Activated CD4-positive, alpha-beta T cell treated with anti-CD3 and anti-CD28 coated beads, Interleukin-2, amount 10 ng/mL, durations not matched to agents 24 days and 14 days (primary cell): ENCODE data around the gene PCSK5. TPM values are rescaled to one million over a fixed set of nuclear protein-coding genes. Genes with fewer than 3 reads are reported as not detected.
"Not testable (repeated sequence)": the region's sequence is repeated elsewhere in the genome, so short reads cannot be mapped to it uniquely, and the experiment has no call there.

Experiments
- DNase-seq: peaks from one replicate; pipeline ENCODE4 v3.0.0; 2022
- H3K27ac Mint-ChIP-seq: one replicate; pipeline ENCODE4 v1.8.0; 2022; ENCODE audit warnings: mild to moderate bottlenecking, mixed read lengths
- H3K27me3 Mint-ChIP-seq: one replicate; pipeline ENCODE4 v1.8.0; 2022; ENCODE audit warnings: mixed read lengths
- H3K36me3 Mint-ChIP-seq: one replicate; pipeline ENCODE4 v1.8.0; 2022; ENCODE audit warnings: low read depth, mild to moderate bottlenecking, mixed read lengths
- H3K4me1 Mint-ChIP-seq: one replicate; pipeline ENCODE4 v1.8.0; 2021; ENCODE audit warnings: mixed read lengths
- H3K4me3 Mint-ChIP-seq: one replicate; pipeline ENCODE4 v1.8.0; 2022; ENCODE audit warnings: mild to moderate bottlenecking, moderate library complexity, mixed read lengths
- H3K9me3 Mint-ChIP-seq: one replicate; pipeline ENCODE4 v1.8.0; 2021; ENCODE audit warnings: mixed read lengths
- intact Hi-C: fragments of 100-400 bp; cut with micrococcal nuclease; formaldehyde crosslinking; loops from one replicate; pipeline ENCODE4 v1.15.1; 2023
- total RNA-seq: library from RNA; stranded (reverse); gene quantifications from 2 replicates; pipeline ENCODE4 v1.2.3, GENCODE V29; 2022

Gene PCSK5
- total RNA-seq, 1 donor from 2014 or later, result 1.6 TPM

DNA sequence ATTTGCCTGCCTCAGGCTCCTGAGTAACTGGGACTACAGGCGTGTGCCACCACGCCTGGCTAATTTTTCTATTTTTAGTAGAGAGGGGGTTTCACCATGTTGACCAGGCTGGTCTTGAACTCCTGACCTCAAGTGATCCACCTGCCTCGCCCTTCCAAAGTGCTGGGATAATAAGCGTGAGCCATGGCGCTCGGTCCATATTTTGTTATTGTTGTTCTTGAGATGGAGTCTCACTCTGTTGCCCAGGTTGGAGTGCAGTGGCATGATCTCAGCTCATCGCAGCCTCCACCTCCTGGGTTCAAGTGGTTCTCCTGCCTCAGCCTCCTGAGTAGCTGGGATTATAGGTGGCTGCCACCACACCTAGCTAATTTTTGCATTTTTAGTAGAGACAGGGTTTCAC lies 433.6 kb downstream of the PCSK5 start:
- H3K4me3 Mint-ChIP-seq, H3K27ac Mint-ChIP-seq, intact Hi-C loops, H3K9me3 Mint-ChIP-seq, DNase-seq, H3K36me3 Mint-ChIP-seq, H3K27me3 Mint-ChIP-seq, H3K4me1 Mint-ChIP-seq: not testable (repeated sequence)

DNA sequence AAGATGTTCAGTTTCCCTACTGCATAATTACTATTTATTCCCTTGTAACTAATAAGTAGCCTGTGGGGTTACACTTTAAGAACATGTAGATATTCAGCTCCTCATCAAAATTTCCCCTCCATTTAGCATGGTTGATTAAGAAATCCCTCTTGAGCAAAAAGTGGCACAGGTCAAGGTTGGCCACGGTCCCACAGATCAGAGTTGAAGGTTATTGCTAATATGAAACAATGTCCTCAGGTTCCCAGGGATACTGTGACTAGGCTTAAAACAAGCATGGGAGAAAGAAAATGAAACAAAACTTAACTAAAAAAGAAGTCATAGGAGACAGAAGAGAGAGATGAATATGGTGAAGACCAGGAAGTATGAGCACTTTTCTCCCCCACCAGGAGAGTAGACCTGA lies 439.6 kb downstream of the PCSK5 start:
- no peak overlapping the region for H3K27ac Mint-ChIP-seq
- no peak for DNase-seq
- H3K36me3 Mint-ChIP-seq, result no peaks in the 10 kb centered on the region
- H3K4me1 Mint-ChIP-seq, result no peaks in the 10 kb centered on the region
- no peak overlapping the region for H3K4me3 Mint-ChIP-seq
- H3K27me3 Mint-ChIP-seq, result no peaks in the 10 kb centered on the region
- H3K9me3 Mint-ChIP-seq, result no peaks in the 10 kb centered on the region
- intact Hi-C loops, result no loop called here

DNA sequence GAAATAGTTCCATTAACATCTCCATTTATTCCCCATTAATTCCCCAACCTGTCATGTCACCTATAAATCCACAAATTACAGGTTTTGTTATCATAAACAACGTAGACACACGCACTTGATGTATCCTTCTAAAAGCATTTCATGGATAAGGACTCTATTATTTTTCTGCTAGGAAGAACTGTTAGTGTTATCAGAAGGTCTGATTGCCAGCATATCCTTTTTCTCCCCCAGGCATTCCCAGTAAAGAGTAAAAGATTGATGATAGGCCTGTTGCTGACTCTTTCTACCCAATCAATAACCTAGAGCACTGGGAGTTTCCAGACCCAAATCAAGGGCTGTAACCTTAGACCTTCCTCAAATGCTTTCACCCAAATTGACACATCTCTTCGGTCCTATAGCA lies 442.9 kb downstream of the PCSK5 start:
- DNase-seq, result no peak
- Mint-ChIP-seq H3K4me3 (no peak overlapping the region), H3K27ac (no peak overlapping the region), H3K27me3 (peaks cover 2% of the 10 kb centered on the region), H3K9me3 (no peaks in the 10 kb centered on the region), H3K36me3 (no peaks in the 10 kb centered on the region), H3K4me1 (no peaks in the 10 kb centered on the region)
- intact Hi-C loops, result no loop called here

GRCh38 chr9:76333964-76334363 lies 443.5 kb downstream of the PCSK5 start:
- intact Hi-C loops, result no loop called here
- H3K4me1 Mint-ChIP-seq, result no peaks in the 10 kb centered on the region
- no peaks in the 10 kb centered on the region for H3K9me3 Mint-ChIP-seq
- no peaks in the 10 kb centered on the region for H3K36me3 Mint-ChIP-seq
- H3K27ac Mint-ChIP-seq, result no peak overlapping the region
- H3K4me3 Mint-ChIP-seq, result no peak overlapping the region
- DNase-seq, result no peak
- H3K27me3 Mint-ChIP-seq, result peaks cover 4% of the 10 kb centered on the region

GRCh38 chr9:76336027-76336426 lies 445.6 kb downstream of the PCSK5 start:
- H3K4me3 Mint-ChIP-seq, result no peak overlapping the region
- no peaks in the 10 kb centered on the region for H3K9me3 Mint-ChIP-seq
- no peaks in the 10 kb centered on the region for H3K4me1 Mint-ChIP-seq
- DNase-seq, result no peak
- H3K36me3 Mint-ChIP-seq, result no peaks in the 10 kb centered on the region
- H3K27ac Mint-ChIP-seq, result no peak overlapping the region
- intact Hi-C loops, result no loop called here
- peaks cover 4% of the 10 kb centered on the region for H3K27me3 Mint-ChIP-seq

DNA sequence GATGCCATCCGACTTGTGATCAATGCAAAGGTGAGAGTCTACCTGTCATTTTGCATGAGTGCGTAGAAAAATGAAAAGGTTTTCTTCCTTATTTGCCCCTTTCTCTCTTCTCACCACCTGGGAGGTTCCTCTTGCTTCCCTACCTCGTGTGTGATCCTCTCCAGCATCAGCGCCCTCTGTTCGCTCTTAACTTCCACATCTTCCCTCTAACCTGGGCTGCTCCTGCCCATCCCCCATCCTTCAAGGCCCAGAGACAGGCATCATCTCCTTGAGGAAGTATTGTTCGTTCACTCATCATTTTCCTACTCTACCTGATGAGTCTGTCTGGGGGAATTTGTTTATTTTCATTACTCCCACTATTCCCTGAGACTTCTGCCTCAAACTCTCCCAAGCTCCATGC lies 447.9 kb downstream of the PCSK5 start:
- no peak overlapping the region for H3K4me3 Mint-ChIP-seq
- H3K4me1 Mint-ChIP-seq, result no peaks in the 10 kb centered on the region
- intact Hi-C loops, result no loop called here
- DNase-seq, result no peak
- no peaks in the 10 kb centered on the region for H3K36me3 Mint-ChIP-seq
- H3K9me3 Mint-ChIP-seq, result no peaks in the 10 kb centered on the region
- H3K27me3 Mint-ChIP-seq, result peaks cover 7% of the 10 kb centered on the region
- no peak overlapping the region for H3K27ac Mint-ChIP-seq

- no peak overlapping the region for H3K4me3 Mint-ChIP-seq
- DNase-seq, result no peak
- no peak overlapping the region for H3K27ac Mint-ChIP-seq
- intact Hi-C loops, result no loop called here
- no peaks in the 10 kb centered on the region for H3K4me1 Mint-ChIP-seq
- H3K27me3 Mint-ChIP-seq, result peaks cover 5% of the 10 kb centered on the region
- H3K36me3 Mint-ChIP-seq, result no peaks in the 10 kb centered on the region
- no peaks in the 10 kb centered on the region for H3K9me3 Mint-ChIP-seq
These were observed 451.1 kb downstream of the PCSK5 start for GRCh38 chr9:76341616-76342015.

DNA sequence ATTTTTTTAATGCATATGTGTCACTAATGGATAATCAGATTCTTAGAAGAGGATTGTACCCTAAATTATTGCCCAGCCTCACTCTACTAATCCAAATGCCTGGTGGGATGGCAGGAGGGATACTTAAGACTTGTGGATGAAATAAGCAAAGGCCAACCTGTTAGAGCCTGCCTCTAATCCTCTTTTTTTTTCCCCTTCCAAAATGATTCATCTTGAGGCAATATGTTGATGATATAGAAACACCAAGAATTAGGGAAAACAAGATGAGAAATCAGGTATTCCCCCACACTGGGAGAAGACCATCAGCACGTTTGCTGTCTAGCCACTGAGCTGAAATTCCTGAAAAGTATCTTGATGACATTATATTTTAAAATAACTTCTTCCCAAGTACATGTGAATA lies 451.7 kb downstream of the PCSK5 start:
- no peaks in the 10 kb centered on the region for H3K36me3 Mint-ChIP-seq
- no peak overlapping the region for H3K4me3 Mint-ChIP-seq
- DNase-seq, result no peak
- no peaks in the 10 kb centered on the region for H3K4me1 Mint-ChIP-seq
- H3K27ac Mint-ChIP-seq, result no peak overlapping the region
- H3K9me3 Mint-ChIP-seq, result no peaks in the 10 kb centered on the region
- intact Hi-C loops, result no loop called here
- H3K27me3 Mint-ChIP-seq, result peaks cover 5% of the 10 kb centered on the region

DNA sequence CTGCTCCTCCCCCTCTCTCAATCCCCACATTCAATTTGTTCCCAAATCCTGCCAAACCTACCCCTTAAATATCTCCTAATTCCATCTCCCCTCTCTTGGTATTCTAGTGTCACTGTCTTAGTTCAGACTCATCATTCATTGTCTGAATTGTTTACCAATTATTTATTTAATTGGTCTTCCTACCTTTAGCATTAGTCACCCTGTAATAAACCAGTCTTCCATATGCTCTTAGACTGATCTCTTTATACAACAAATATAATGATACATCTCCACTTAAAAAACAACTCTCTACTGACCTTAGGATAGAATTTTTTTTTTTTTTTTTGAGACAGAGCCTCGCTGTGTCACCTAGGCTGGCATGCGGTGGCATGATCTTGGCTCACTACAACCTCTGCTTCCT lies 452.4 kb downstream of the PCSK5 start:
- Mint-ChIP-seq H3K4me1 (no peaks in the 10 kb centered on the region), H3K9me3 (no peaks in the 10 kb centered on the region), H3K27ac (no peak overlapping the region), H3K4me3 (no peak overlapping the region), H3K27me3 (peaks cover 5% of the 10 kb centered on the region), H3K36me3 (no peaks in the 10 kb centered on the region)
- DNase-seq, result no peak
- intact Hi-C loops, result no loop called here

DNA sequence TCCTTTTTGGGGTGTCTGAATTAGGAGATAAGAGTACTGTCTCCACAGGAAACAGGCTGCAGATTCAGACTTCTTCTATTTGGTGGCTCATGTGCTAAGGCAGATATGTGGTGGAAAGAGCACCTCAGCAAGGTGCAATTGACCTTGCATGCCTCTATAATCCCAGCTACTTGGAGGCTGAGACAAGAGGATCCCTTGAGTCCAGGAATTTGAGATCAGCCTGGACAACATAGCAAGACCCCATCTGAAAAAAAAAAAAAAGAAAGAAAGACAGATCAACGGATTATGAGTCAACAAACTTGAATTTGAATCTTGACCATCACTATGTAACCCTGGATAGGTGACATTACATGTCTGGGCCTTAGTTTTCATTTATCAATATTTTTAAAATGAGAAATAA lies 459.4 kb downstream of the PCSK5 start:
- Mint-ChIP-seq H3K27ac (no peak overlapping the region), H3K27me3 (peaks cover 7% of the 10 kb centered on the region), H3K4me3 (no peak overlapping the region), H3K4me1 (no peaks in the 10 kb centered on the region), H3K9me3 (no peaks in the 10 kb centered on the region), H3K36me3 (no peaks in the 10 kb centered on the region)
- intact Hi-C loops, result no loop called here
- no peak for DNase-seq

DNA sequence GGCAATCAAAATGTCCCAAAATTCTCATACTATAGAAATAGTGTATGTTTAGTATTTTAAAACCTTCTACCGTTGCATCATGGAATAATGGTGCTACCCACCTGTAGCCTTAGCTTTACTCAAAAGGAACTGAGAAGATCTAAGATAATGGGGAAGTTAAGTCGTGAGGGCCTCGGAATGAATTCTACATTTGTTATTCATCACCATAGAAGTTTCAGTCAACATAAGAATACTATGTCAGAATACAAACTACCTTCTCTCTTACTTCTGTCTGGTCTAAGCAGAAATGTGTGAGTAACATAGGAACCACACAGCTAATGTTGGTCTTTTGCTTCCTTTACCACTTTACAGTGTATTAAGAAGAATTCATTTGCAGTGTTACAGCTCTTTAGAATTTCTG lies 460.5 kb downstream of the PCSK5 start:
- Mint-ChIP-seq H3K27me3 (peaks cover 7% of the 10 kb centered on the region), H3K4me1 (no peaks in the 10 kb centered on the region), H3K27ac (no peak overlapping the region), H3K9me3 (no peaks in the 10 kb centered on the region), H3K4me3 (no peak overlapping the region), H3K36me3 (no peaks in the 10 kb centered on the region)
- no peak for DNase-seq
- intact Hi-C loops, result no loop called here

GRCh38 chr9:76352026-76352620 lies 461.6 kb downstream of the PCSK5 start:
- Mint-ChIP-seq H3K4me3 (no peak overlapping the region), H3K27ac (no peak overlapping the region), H3K9me3 (no peaks in the 10 kb centered on the region), H3K4me1 (no peaks in the 10 kb centered on the region), H3K36me3 (no peaks in the 10 kb centered on the region), H3K27me3 (peaks cover 11% of the 10 kb centered on the region)
- intact Hi-C loops, result no loop called here
- DNase-seq, result no peak

DNA sequence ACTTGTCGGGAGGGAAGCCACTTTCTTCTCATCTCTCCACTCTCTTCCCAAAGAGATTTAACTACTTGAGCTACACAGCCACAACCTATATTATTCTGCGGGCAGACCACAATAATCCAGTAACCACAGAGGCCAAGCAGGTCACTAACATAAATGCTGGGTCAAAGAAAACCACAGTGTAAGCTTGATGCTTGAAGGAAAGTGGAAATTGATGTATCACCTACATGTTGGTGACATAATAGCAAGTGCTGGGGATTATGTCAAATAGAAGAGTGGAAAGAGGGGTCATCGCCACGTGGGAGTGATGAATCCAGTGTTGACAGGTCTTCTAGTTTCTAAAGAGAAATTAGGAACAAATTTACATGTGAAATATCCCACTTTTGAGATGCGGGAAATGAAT lies 462.8 kb downstream of the PCSK5 start:
- no peaks in the 10 kb centered on the region for H3K36me3 Mint-ChIP-seq
- no peaks in the 10 kb centered on the region for H3K4me1 Mint-ChIP-seq
- intact Hi-C loops, result no loop called here
- no peak overlapping the region for H3K27ac Mint-ChIP-seq
- peaks cover 11% of the 10 kb centered on the region for H3K27me3 Mint-ChIP-seq
- DNase-seq, result no peak
- H3K4me3 Mint-ChIP-seq, result no peak overlapping the region
- no peaks in the 10 kb centered on the region for H3K9me3 Mint-ChIP-seq

DNA sequence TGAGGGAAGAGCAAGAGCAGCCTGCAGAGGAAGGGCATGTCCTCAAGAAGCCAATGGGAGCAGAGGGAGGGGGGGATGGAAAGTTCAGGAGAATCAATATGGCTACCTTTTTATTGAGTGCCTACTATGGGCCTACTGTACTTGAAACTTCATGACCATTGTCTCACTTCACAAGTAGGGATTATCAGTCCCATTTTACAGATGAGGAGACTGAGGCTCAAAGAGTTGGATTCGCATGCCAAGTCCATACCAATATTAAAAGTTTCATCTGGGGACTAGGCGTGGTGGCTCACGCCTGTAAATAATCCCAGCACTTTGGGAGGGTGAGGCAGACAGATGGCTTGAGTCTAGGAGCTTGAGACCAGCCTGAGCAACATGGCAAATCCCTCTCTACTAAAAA lies 463.7 kb downstream of the PCSK5 start:
- Mint-ChIP-seq H3K27me3 (peaks cover 11% of the 10 kb centered on the region), H3K4me3 (no peak overlapping the region), H3K36me3 (no peaks in the 10 kb centered on the region), H3K27ac (no peak overlapping the region), H3K4me1 (no peaks in the 10 kb centered on the region), H3K9me3 (no peaks in the 10 kb centered on the region)
- DNase-seq, result no peak
- intact Hi-C loops, result no loop called here

DNA sequence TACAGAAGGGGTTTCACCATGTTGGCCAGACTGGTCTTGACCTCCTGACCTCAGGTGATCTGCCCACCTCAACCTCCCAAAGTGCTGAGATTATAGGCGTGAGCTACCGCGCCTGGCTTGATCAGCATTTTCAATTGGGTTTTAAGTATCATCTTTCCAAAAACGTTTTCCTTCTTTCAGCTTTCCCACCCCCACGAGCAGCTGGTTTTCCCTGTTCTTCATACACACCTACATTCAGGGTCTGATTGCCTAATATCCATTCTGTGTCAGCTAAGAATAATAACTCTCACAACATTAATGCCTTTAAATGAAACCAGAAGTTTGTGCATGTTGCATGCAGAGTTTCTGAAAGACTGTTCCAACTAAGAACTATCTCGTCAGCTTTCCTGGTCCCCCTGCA lies 465.4 kb downstream of the PCSK5 start:
- no peak overlapping the region for H3K4me3 Mint-ChIP-seq
- H3K27me3 Mint-ChIP-seq, result peaks cover 10% of the 10 kb centered on the region
- no peak for DNase-seq
- no peaks in the 10 kb centered on the region for H3K9me3 Mint-ChIP-seq
- no peaks in the 10 kb centered on the region for H3K36me3 Mint-ChIP-seq
- intact Hi-C loops, result no loop called here
- no peaks in the 10 kb centered on the region for H3K4me1 Mint-ChIP-seq
- H3K27ac Mint-ChIP-seq, result no peak overlapping the region
